22Rv1 (cell line): Measurements from ENCODE around the gene NUDCD2.

ENCODE experiments used
- ZFX ChIP-seq: fragments of 450-650 bp; IDR thresholded peaks from 2 replicates; pipeline ENCODE4 v1.6.1; 2017; ENCODE audit warnings: antibody characterized with exemption, borderline replicate concordance
- TF ChIP-seq, protein P1 (sequence below): fragments of 450-650 bp; IDR thresholded peaks from 2 replicates; pipeline ENCODE4 v1.5.1; 2017; ENCODE audit warnings: mild to moderate bottlenecking

DNA sequence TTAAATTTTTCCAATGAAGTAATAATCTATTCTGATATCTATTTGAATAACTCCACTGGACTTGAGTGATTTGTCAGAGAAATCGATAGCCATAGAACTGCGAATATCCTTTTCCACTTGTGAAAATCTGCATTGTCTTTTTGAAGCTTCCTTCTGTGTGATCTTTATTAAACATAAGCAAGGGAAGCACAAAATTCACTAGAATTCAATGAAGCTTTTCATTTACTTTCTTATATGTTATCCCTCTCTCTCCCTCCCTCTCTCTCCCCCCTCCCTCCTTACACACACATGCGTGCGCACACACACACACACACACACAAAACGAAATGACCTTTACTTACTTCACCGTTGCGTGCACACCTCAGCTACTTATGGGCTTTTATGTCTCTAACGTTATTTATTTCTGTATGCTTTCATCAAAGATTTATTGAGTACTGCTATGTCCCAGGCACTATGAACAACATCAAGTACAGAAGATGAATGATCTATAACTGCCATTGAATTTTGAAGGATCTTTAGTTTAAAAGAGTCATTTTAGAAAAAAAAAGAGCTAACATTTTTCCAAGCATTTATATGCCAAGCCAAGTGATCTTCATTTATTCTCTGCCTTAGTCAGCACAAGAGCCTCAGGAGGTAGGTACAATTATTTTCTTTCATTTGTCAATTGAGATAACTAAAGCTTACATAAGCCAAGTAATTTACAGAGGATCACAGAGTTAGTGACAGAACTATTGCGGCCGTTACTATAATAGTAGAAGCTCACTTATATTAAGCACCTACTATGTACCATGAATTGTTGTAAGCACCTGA lies 55.3 kb downstream of the NUDCD2 start:
- TF ChIP-seq, protein P1, sequence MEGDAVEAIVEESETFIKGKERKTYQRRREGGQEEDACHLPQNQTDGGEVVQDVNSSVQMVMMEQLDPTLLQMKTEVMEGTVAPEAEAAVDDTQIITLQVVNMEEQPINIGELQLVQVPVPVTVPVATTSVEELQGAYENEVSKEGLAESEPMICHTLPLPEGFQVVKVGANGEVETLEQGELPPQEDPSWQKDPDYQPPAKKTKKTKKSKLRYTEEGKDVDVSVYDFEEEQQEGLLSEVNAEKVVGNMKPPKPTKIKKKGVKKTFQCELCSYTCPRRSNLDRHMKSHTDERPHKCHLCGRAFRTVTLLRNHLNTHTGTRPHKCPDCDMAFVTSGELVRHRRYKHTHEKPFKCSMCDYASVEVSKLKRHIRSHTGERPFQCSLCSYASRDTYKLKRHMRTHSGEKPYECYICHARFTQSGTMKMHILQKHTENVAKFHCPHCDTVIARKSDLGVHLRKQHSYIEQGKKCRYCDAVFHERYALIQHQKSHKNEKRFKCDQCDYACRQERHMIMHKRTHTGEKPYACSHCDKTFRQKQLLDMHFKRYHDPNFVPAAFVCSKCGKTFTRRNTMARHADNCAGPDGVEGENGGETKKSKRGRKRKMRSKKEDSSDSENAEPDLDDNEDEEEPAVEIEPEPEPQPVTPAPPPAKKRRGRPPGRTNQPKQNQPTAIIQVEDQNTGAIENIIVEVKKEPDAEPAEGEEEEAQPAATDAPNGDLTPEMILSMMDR, result no peak
- no peak for TF ChIP-seq ZFX
